ENCODE results near the gene SLC66A2. TPM values are rescaled to one million over a fixed set of nuclear protein-coding genes. Genes with fewer than 3 reads are reported as not detected.

The SLC66A2 gene
- total RNA-seq, 1 experiment from 2014 or later, result 52.8 TPM

- ATAC-seq (no peak), DNase-seq (no peak)
- ChIA-PET POLR2A (ENCODE audit: unreplicated experiment) (no interaction called here), CTCF (interaction anchor here (0.6 kb wide), 1 partner anchor 90 kb away, joined by 3 read pairs; no protein-coding TSS in a partner anchor)
- no TSS peak for BruUV-seq (replicated peaks)
- Histone ChIP-seq H3K27me3 (ENCODE audit: low read length) (no peaks in the 10 kb centered on the region), H4K20me1 (ENCODE audit: low read length) (0 out of 2 replicates have a peak, but pooled peaks cover 4% of the 10 kb centered on the region), H3K27ac (ENCODE audit: low read length) (no peak overlapping the region), H3K4me3 (ENCODE audit: low read length) (no peak overlapping the region), H3K36me3 (ENCODE audit: low read depth, low read length) (peaks cover 5% of the 10 kb centered on the region; the same call in 1 of the 2 replicates), H3K9ac (ENCODE audit: low read length) (no peak overlapping the region), H2AFZ (ENCODE audit: low read length) (no peak overlapping the region), H3K9me2 (replicated peaks; ENCODE audit: low read length) (no peaks in the 10 kb centered on the region), H3K4me1 (ENCODE audit: insufficient read depth, low read length) (peaks cover 6% of the 10 kb centered on the region; the same call in 1 of the 2 replicates), H3F3A (ENCODE audit: low read length, unreplicated experiment) (no peaks in the 10 kb centered on the region), H3K4me2 (ENCODE audit: low read length) (no peak overlapping the region), H3K79me2 (ENCODE audit: low read length) (peaks cover 79% of the 10 kb centered on the region), H3K9me3 (ENCODE audit: low read length) (no peaks in the 10 kb centered on the region)
- intact Hi-C loops (cut with micrococcal nuclease), result no loop called here
- TF ChIP-seq CTCF (conservative IDR thresholded peaks at IDR 0.05; ENCODE audit: low read depth, low read length) (no peak), EZH2phosphoT487 (IDR thresholded peaks at IDR 0.05; ENCODE audit: borderline replicate concordance, low read length) (no peak), EZH2 (IDR thresholded peaks at IDR 0.05; ENCODE audit: low read length, unreplicated experiment) (no peak)
Observed at GRCh38 chr18:79944746-79945117, 6.7 kb downstream of the SLC66A2 start.

- Histone ChIP-seq H4K20me1 (ENCODE audit: low read length) (0 out of 2 replicates have a peak, but pooled peaks cover 4% of the 10 kb centered on the region), H2AFZ (ENCODE audit: low read length) (no peak overlapping the region), H3K27ac (ENCODE audit: low read length) (no peak overlapping the region), H3K4me1 (ENCODE audit: insufficient read depth, low read length) (peaks cover 6% of the 10 kb centered on the region; the same call in 1 of the 2 replicates), H3K36me3 (ENCODE audit: low read depth, low read length) (peaks cover 5% of the 10 kb centered on the region; the same call in 1 of the 2 replicates), H3K4me3 (ENCODE audit: low read length) (no peak overlapping the region), H3F3A (ENCODE audit: low read length, unreplicated experiment) (no peaks in the 10 kb centered on the region), H3K9me3 (ENCODE audit: low read length) (no peaks in the 10 kb centered on the region), H3K27me3 (ENCODE audit: low read length) (no peaks in the 10 kb centered on the region), H3K79me2 (ENCODE audit: low read length) (peaks cover 79% of the 10 kb centered on the region), H3K4me2 (ENCODE audit: low read length) (no peak overlapping the region), H3K9me2 (replicated peaks; ENCODE audit: low read length) (no peaks in the 10 kb centered on the region), H3K9ac (ENCODE audit: low read length) (no peak overlapping the region)
- POLR2A ChIA-PET (ENCODE audit: unreplicated experiment), result no interaction called here
- ATAC-seq (peak; percentile 47), DNase-seq (no peak)
- BruUV-seq (replicated peaks), result no TSS peak
- intact Hi-C loops (cut with micrococcal nuclease), result no loop called here
- TF ChIP-seq EZH2 (IDR thresholded peaks at IDR 0.05; ENCODE audit: low read length, unreplicated experiment) (no peak), CTCF (conservative IDR thresholded peaks at IDR 0.05; ENCODE audit: low read depth, low read length) (no peak), EZH2phosphoT487 (IDR thresholded peaks at IDR 0.05; ENCODE audit: borderline replicate concordance, low read length) (no peak)
- CTCF ChIA-PET, result interaction anchor here (0.6 kb wide), 1 partner anchor 91 kb away, joined by 3 read pairs; no protein-coding TSS in a partner anchor
Observed at GRCh38 chr18:79944126-79944731, 7.2 kb downstream of the SLC66A2 start.

- Histone ChIP-seq H3K9ac (ENCODE audit: low read length) (no peak overlapping the region), H2AFZ (ENCODE audit: low read length) (no peak overlapping the region), H3K4me2 (ENCODE audit: low read length) (no peak overlapping the region), H3K4me3 (ENCODE audit: low read length) (no peak overlapping the region), H3K9me3 (ENCODE audit: low read length) (no peaks in the 10 kb centered on the region), H3K4me1 (ENCODE audit: insufficient read depth, low read length) (peaks cover 6% of the 10 kb centered on the region; the same call in 1 of the 2 replicates), H3F3A (ENCODE audit: low read length, unreplicated experiment) (no peaks in the 10 kb centered on the region), H3K9me2 (replicated peaks; ENCODE audit: low read length) (no peaks in the 10 kb centered on the region), H4K20me1 (ENCODE audit: low read length) (0 out of 2 replicates have a peak, but pooled peaks cover 4% of the 10 kb centered on the region), H3K36me3 (ENCODE audit: low read depth, low read length) (peaks cover 5% of the 10 kb centered on the region; the same call in 1 of the 2 replicates), H3K27ac (ENCODE audit: low read length) (no peak overlapping the region), H3K79me2 (ENCODE audit: low read length) (peaks cover 76% of the 10 kb centered on the region), H3K27me3 (ENCODE audit: low read length) (no peaks in the 10 kb centered on the region)
- TF ChIP-seq CTCF (conservative IDR thresholded peaks at IDR 0.05; ENCODE audit: low read depth, low read length) (no peak), EZH2 (IDR thresholded peaks at IDR 0.05; ENCODE audit: low read length, unreplicated experiment) (no peak)
- POLR2A ChIA-PET (ENCODE audit: unreplicated experiment), result no interaction called here
- no TSS peak for BruUV-seq (replicated peaks)
- CTCF ChIA-PET, result no interaction called here
- ATAC-seq, result no peak
- intact Hi-C loops (cut with micrococcal nuclease), result no loop called here
- DNase-seq, result no peak
Observed at GRCh38 chr18:79943608-79944125, 7.8 kb downstream of the SLC66A2 start.
